Natural killer cell treated with Interleukin-12 subunit alpha and Interleukin-12 subunit beta and Interleukin-15 and Interleukin-18, amount 100 ng/mL, for 72 hours (primary cell): ENCODE results near the gene MAP3K6. TPM values are rescaled to one million over a fixed set of nuclear protein-coding genes. Genes with fewer than 3 reads are reported as not detected.
A peak's percentile ranks its signal among the peaks of the same experiment; 100 is the strongest.

Source experiments
- ATAC-seq, 2 donors: fragments of 150-1000 bp; cut with Tn5 transposase in 1 of 2; sonication (Bioruptor Pico), chemical (Tn5 transposase) in 1 of 2; 2 replicates each; pipeline ENCODE4 v1.10.0; 2021
- DNase-seq: peaks from one replicate; pipeline ENCODE4 v3.0.0; 2022; ENCODE audit warnings: low spot score
- H3K27ac Mint-ChIP-seq, 2 donors: 1 replicate in 1 of 2; 2 replicates in 1 of 2; pipeline ENCODE4 v1.8.0; 2022; ENCODE audit warnings: mixed read lengths in 2 of 2, mild to moderate bottlenecking in 1 of 2, moderate library complexity in 1 of 2
- H3K27me3 Mint-ChIP-seq, 2 donors: 1 replicate in 1 of 2; 2 replicates in 1 of 2; pipeline ENCODE4 v1.8.0; 2022; ENCODE audit warnings: mixed read lengths in 2 of 2
- H3K36me3 Mint-ChIP-seq: one replicate; pipeline ENCODE4 v1.8.0; 2022; ENCODE audit warnings: mixed read lengths
- H3K4me1 Mint-ChIP-seq, 2 donors: 1 replicate in 1 of 2; 2 replicates in 1 of 2; pipeline ENCODE4 v1.8.0; 2022; ENCODE audit warnings: low read depth in 2 of 2, mixed read lengths in 2 of 2, mild to moderate bottlenecking in 1 of 2
- H3K4me3 Mint-ChIP-seq: one replicate; pipeline ENCODE4 v1.8.0; 2022; ENCODE audit warnings: mixed read lengths
- H3K9me3 Mint-ChIP-seq: 2 replicates; pipeline ENCODE4 v1.8.0; 2022; ENCODE audit warnings: mixed read lengths
- total RNA-seq, 2 donors: library from RNA; stranded (reverse); gene quantifications; one replicate each; pipeline ENCODE4 v1.2.3, GENCODE V29; 2022

The MAP3K6 gene
- total RNA-seq, 2 donors from 2014 or later: 8.5 TPM

DNA sequence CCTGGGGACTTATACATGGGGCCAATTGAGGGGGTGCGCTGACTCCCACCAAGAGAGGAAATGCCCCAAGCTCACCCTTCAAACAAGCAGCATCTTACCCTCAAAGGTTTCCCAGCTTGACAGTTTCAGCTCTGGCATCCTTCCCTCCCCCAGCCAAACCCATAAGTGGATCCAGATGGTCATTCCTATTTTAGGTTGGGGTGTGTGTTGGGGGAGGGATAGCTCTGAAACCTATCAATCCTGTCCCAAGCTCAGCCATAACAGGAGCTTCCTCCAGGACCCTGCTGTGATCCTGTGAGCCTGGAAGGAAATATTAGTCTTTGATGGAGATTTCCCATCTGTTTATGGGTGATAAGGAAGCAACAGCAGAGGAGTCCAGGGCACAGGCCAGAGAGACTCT is 48.2 kb downstream of the MAP3K6 start:
- Mint-ChIP-seq H3K36me3 (no peaks in the 10 kb centered on the region), H3K4me3 (no peak overlapping the region), H3K27me3 (peaks cover 8% of the 10 kb centered on the region in 2 donors), H3K9me3 (no peaks in the 10 kb centered on the region), H3K27ac (no peak overlapping the region), H3K4me1 (peaks cover 6 to 11% of the 10 kb centered on the region in 2 donors)
- ATAC-seq (no peak), DNase-seq (peak; percentile 13)

DNA sequence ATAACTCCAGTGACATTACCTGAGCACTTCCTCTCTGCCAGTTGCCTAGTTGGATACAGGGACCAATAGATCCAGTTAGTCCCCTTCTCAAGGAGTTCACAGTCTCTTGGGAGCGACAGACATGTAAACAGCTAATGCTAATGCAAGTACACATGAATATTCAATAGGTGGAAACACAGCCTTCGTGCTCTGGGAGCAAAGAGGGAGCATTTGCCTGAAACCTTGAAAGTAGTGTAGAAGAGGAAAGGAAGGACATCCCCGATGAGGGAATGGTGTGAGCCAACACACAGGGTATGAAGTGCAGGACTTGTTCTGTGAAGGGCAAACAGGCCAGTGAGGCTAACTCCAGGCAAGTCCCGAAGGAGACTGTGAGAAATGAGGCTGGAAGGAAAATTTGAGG is 48.6 kb downstream of the MAP3K6 start:
- Mint-ChIP-seq H3K27ac (no peak overlapping the region), H3K4me1 (peaks cover 4 to 6% of the 10 kb centered on the region in 2 donors), H3K4me3 (no peak overlapping the region), H3K9me3 (no peaks in the 10 kb centered on the region), H3K36me3 (no peaks in the 10 kb centered on the region), H3K27me3 (peaks cover 8% of the 10 kb centered on the region in 2 donors)
- ATAC-seq (no peak), DNase-seq (peak; percentile 45)

DNA sequence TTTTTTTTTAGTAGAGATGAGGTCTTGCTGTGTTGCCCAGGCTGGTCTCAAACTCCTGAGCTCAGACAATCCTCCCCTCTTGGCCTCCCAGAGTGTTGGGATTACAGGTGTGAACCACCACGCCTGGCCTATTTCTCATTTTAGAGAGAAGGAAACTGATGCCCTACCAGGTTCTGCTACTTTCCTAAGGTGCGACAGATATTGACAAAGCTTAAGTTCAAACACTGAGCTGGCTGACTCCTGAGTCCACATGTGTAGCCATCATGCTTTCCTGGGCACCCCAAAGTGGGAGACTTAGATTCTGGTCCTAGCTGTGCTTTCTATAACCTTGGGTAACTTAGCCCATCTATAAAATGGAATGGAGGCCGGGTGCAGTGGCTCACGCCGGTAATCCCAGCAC is 49.9 kb downstream of the MAP3K6 start:
- no peaks in the 10 kb centered on the region for H3K36me3 Mint-ChIP-seq

DNA sequence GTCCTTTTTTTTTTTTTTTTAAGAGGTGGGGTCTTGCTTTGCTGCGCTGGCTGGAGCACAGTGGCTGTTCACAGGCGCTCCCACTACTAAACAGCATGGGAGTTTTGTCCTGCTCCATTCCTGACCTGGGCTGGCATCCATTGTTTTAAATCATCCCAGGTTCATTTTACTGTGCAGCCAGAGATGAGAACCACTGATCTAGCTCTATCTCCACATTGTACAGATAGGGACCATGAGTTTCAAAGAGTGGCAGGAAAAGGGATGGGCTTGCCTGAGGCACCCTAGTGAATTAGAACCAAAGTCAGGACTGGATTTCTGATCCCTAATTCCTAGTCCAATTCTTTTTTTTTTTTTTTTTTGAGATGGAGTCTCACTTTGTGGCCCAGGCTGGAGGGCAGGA is 52.0 kb downstream of the MAP3K6 start:
- Mint-ChIP-seq H3K27ac (no peak overlapping the region), H3K36me3 (no peaks in the 10 kb centered on the region), H3K4me1 (no peaks in the 10 kb centered on the region), H3K4me3 (no peak overlapping the region), H3K9me3 (no peaks in the 10 kb centered on the region), H3K27me3 (peaks cover 4 to 6% of the 10 kb centered on the region in 2 donors)
- ATAC-seq (no peak), DNase-seq (no peak)

More for the DNA sequence above, 49.9 kb downstream of the MAP3K6 start:
- Mint-ChIP-seq H3K27me3 (peaks cover 8% of the 10 kb centered on the region in 2 donors), H3K4me1 (no peaks in the 10 kb centered on the region), H3K9me3 (no peaks in the 10 kb centered on the region), H3K27ac (no peak overlapping the region), H3K4me3 (no peak overlapping the region)
- DNase-seq: no peak
- no peak for ATAC-seq

DNA sequence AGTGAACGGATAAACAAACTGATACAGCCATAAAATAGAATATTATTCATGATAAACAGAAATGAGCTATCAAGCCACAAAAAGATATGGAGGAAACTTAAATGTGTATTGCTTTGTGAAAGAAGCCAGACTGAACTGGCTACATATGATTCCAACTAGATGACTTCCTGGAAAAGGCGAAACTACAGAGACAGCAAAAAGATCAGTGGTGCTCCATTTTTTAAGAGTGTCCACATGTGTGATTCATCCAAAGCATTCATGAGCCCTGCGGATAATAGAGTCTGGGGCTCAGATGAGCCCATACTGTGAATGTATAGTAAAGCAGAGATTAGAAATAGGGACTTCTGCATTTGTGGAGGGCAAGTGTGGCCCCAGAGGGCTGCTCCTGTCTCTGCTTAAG is 52.6 kb downstream of the MAP3K6 start:
- Mint-ChIP-seq H3K36me3 (no peaks in the 10 kb centered on the region), H3K9me3 (no peaks in the 10 kb centered on the region), H3K4me1 (no peaks in the 10 kb centered on the region), H3K4me3 (no peak overlapping the region), H3K27me3 (peaks cover 0 to 4% of the 10 kb centered on the region in 2 donors), H3K27ac (peak overlapping the region in 1 of 2 donors; percentile 33)
- ATAC-seq (no peak), DNase-seq (no peak)

DNA sequence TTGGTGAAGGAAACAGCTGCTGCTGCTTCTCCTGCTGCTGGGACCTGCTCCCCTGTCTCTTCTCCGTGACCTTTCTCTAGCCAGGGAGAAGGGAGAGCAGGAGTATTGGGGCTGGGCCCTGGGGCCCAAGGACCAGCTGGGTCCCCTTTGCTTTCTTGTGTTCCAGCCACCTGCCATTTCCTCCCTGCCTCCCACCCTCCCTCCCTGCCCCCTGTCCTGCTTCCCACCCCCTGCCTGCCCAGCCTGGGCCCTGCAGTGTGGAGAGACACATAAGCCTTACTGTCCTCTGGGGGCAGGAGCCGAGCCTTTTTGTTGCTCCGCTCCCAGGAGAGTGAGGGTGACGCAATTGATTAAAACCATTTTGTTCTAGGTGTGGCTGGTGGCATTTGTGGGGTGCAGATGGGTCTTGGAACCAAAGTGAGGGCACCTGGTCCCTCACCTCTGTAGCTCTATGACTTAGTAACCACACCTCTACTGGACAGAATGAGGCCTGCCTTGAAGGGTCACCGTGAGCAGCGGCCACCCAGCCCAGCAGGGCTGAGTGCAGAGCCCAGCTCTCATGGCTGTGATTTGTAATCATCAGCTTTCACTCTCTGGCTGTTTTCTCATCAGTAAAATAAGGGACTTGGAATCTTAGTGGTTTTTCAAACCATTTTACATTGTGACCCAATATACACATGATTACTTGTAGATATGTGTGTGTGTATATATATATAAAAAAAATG is 58.7 kb downstream of the MAP3K6 start:
- no peak for DNase-seq
- H3K4me3 Mint-ChIP-seq: no peak overlapping the region
- no peaks in the 10 kb centered on the region for H3K27me3 Mint-ChIP-seq
- no peaks in the 10 kb centered on the region for H3K36me3 Mint-ChIP-seq
- no peaks in the 10 kb centered on the region for H3K4me1 Mint-ChIP-seq
- no peaks in the 10 kb centered on the region for H3K9me3 Mint-ChIP-seq
- no peak overlapping the region for H3K27ac Mint-ChIP-seq
- ATAC-seq: no peak

DNA sequence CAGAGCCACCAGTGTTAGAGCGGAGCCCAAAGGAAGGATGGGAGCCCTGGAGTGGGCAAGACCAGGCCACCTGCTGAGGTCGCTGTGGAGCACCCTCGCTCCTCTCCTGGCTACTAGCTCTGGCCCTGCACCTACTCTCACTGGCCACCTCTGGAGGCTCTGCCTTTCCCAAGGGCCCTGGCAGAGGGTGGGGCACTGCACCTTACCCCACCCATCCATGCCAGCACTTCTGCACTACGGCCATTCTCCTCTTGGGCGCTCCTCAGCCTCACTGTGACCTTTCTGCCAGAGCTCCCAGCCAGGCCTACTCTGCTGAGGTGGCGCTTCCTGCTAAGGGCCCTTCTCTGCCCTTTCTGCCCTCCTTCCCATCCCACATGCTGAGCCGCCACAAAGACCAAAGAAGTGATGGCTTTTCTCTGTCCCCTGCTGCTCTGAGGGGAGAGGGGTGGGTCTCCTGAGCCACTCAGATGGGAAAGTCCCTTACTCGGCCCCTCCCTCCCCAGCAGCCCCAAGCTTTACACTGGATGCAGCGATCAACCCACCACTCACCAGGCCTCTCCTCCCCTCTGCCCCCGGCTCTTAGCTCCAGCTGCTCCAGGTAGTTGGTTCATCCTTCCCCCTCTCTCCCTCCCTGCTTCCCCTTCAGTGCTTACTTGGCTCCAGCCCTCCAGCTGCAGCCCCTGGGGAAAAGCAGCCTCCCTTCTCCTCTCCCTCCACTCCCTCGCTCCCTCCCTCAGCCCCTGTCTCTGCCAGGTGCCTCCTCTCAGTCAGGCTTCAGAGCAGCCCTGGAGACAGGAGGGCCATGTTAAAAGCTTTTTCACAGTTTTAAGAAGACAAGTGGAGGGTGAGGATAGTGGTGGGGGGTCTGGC is 59.6 kb downstream of the MAP3K6 start:
- no peaks in the 10 kb centered on the region for H3K9me3 Mint-ChIP-seq
- DNase-seq (no peak), ATAC-seq (peak; percentile 11 to 12)
- H3K4me3 Mint-ChIP-seq: no peak overlapping the region
- H3K27ac Mint-ChIP-seq: no peak overlapping the region
- H3K4me1 Mint-ChIP-seq: no peaks in the 10 kb centered on the region
- H3K36me3 Mint-ChIP-seq: no peaks in the 10 kb centered on the region
- H3K27me3 Mint-ChIP-seq: no peaks in the 10 kb centered on the region

DNA sequence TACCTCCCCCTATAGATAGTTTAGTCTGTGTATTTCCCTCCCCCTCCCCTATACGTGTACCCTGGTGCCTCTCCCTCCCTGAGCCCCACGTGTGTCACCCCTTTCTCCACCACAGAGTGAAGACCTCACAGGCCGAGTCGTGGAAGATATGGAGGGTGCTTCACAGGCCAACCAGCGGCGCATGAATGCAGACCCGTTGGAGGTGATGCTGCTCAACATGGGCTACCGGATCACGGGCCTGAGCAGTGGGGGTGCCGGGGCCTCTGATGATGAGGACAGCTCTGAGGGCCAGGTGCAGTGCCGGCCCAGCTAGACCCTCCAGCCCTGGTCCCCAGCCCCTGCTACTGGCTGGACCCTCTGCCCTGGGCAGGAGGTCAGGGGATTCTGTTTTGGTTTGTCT is 60.7 kb downstream of the MAP3K6 start:
- H3K27me3 Mint-ChIP-seq: no peaks in the 10 kb centered on the region
- H3K4me3 Mint-ChIP-seq: no peak overlapping the region
- ATAC-seq (peak in 1 of 2 donors; percentile 60), DNase-seq (no peak)
- H3K9me3 Mint-ChIP-seq: no peaks in the 10 kb centered on the region
- no peaks in the 10 kb centered on the region for H3K36me3 Mint-ChIP-seq
- H3K27ac Mint-ChIP-seq: no peak overlapping the region
- no peaks in the 10 kb centered on the region for H3K4me1 Mint-ChIP-seq

Other genes with a start within 250 kb of the MAP3K6 start
- gene SLC9A1, start 211.8 kb downstream of the MAP3K6 start, total RNA-seq: 10 to 100 TPM; 25.3 to 31.4 TPM
- gene WDTC1, start 132.3 kb downstream of the MAP3K6 start, total RNA-seq: 10 to 100 TPM; 30.2 to 33.9 TPM
- 10 to 100 TPM; 40.6 to 49.5 TPM for gene TMEM222, start 44.8 kb downstream of the MAP3K6 start, total RNA-seq
- gene SYTL1, start 24.9 kb downstream of the MAP3K6 start, total RNA-seq: 10 to 100 TPM; 24.2 to 39.5 TPM
- not detected for gene FCN3, start 7.9 kb upstream of the MAP3K6 start, total RNA-seq
- not detected for gene CD164L2, start 16.4 kb upstream of the MAP3K6 start, total RNA-seq
- 1 to 10 TPM in 1 of 2 donors, under 1 TPM in 1; 0.64 to 1.1 TPM for gene GPR3, start 25.7 kb upstream of the MAP3K6 start, total RNA-seq
- 100 to 1,000 TPM in 1 of 2 donors, 10 to 100 TPM in 1; 97.7 to 110 TPM for gene WASF2, start 123.2 kb upstream of the MAP3K6 start, total RNA-seq
- gene AHDC1, start 237.2 kb upstream of the MAP3K6 start, total RNA-seq: 10 to 100 TPM; 38.8 to 42.9 TPM